IMR-90 (cell line): Measurements from ENCODE around the gene RSPH10B. TPM values are rescaled to one million over a fixed set of nuclear protein-coding genes. Genes with fewer than 3 reads are reported as not detected.
"Not testable (repeated sequence)": the region's sequence is repeated elsewhere in the genome, so short reads cannot be mapped to it uniquely, and the experiment has no call there.

Source experiments
- ATAC-seq: fragments of 200-7000 bp; cut with Tn5 transposase; 2 replicates; pipeline ENCODE4 v1.9.1; 2020; ENCODE audit warnings: low read depth, mild to moderate bottlenecking, moderate library complexity
- BruUV-seq: library from RNA; stranded (reverse); fragments of 400-500 nt; replicated peaks from 2 replicates; lab custom pipeline; 2021; lab: Mats Ljungman, UMichigan
- CTCF ChIA-PET: fragments of 300-600 bp; formaldehyde crosslinking; extraction: SDS; loops from one replicate; lab custom pipeline; 2021; ENCODE audit warnings: antibody characterized with exemption; lab: Yijun Ruan, JAX
- POLR2A ChIA-PET: fragments of 300-600 bp; sonication (Branson Sonifier 250); formaldehyde crosslinking; loops from one replicate; lab custom pipeline; 2022; ENCODE audit warnings: antibody characterized with exemption; ENCODE audit not compliant: unreplicated experiment; lab: Charles Lee
- DNase-seq: peaks from one replicate; pipeline ENCODE4 v3.0.0; 2013
- H2AFZ ChIP-seq: replicated peaks from 2 replicates; pipeline ENCODE3; 2013; ENCODE audit warnings: low read length, mild to moderate bottlenecking; ENCODE audit not compliant: poor library complexity
- H2AK5ac ChIP-seq: 2 replicates; pipeline ENCODE4 v1.6.1; 2013; ENCODE audit warnings: low read depth, low read length, inconsistent platforms
- H2AK9ac ChIP-seq: replicated peaks from 2 replicates; pipeline ENCODE3; 2013; ENCODE audit warnings: mild to moderate bottlenecking, low read depth, low read length, moderate library complexity; ENCODE audit not compliant: poor library complexity
- H2BK120ac ChIP-seq: 2 replicates; pipeline ENCODE4 v1.6.1; 2013; ENCODE audit warnings: low read depth, low read length, inconsistent platforms
- H2BK15ac ChIP-seq: 3 replicates; pipeline ENCODE4 v1.6.1; 2013; ENCODE audit warnings: low read depth, low read length, inconsistent platforms
- H2BK20ac ChIP-seq: 2 replicates; pipeline ENCODE4 v1.6.1; 2013; ENCODE audit warnings: low read depth, mild to moderate bottlenecking, inconsistent platforms, low read length, moderate library complexity
- H2BK5ac ChIP-seq: 2 replicates; pipeline ENCODE4 v1.6.1; 2013; ENCODE audit warnings: mild to moderate bottlenecking, low read depth, low read length, inconsistent platforms; ENCODE audit not compliant: poor library complexity, severe bottlenecking
- H3K14ac ChIP-seq: replicated peaks from 2 replicates; pipeline ENCODE4 v1.6.1; 2013; ENCODE audit warnings: low read depth, low read length, inconsistent platforms
- H3K18ac ChIP-seq: 2 replicates; pipeline ENCODE4 v1.6.1; 2013; ENCODE audit warnings: low read depth, low read length, control low read depth
- H3K23ac ChIP-seq: 2 replicates; pipeline ENCODE4 v1.6.1; 2013; ENCODE audit warnings: low read depth, low read length, inconsistent platforms
- H3K27ac ChIP-seq: 2 replicates; pipeline ENCODE4 v1.5.1; 2013; ENCODE audit warnings: mild to moderate bottlenecking, control low read depth, low read length; ENCODE audit not compliant: insufficient read depth
- H3K27me3 ChIP-seq: 2 replicates; pipeline ENCODE4 v1.6.1; 2013; ENCODE audit warnings: low read length; ENCODE audit not compliant: control insufficient read depth, insufficient read depth
- H3K36me3 ChIP-seq: 2 replicates; pipeline ENCODE4 v1.6.1; 2013; ENCODE audit warnings: low read length, mixed read lengths; ENCODE audit not compliant: control insufficient read depth, insufficient read depth
- H3K4ac ChIP-seq: 2 replicates; pipeline ENCODE4 v1.6.1; 2013; ENCODE audit warnings: low read depth, low read length, inconsistent platforms
- H3K4me1 ChIP-seq: 2 replicates; pipeline ENCODE4 v1.6.1; 2013; ENCODE audit warnings: low read length, mixed read lengths; ENCODE audit not compliant: control insufficient read depth, insufficient read depth
- H3K4me2 ChIP-seq: 2 replicates; pipeline ENCODE4 v1.6.1; 2013; ENCODE audit warnings: low read depth, mild to moderate bottlenecking, control low read depth, low read length, moderate library complexity
- H3K4me3 ChIP-seq: 2 replicates; pipeline ENCODE4 v1.5.1; 2013; ENCODE audit warnings: low read depth, mild to moderate bottlenecking, control low read depth, low read length, moderate library complexity; ENCODE audit not compliant: insufficient read depth
- H3K56ac ChIP-seq: 2 replicates; pipeline ENCODE4 v1.6.1; 2013; ENCODE audit warnings: low read length, inconsistent platforms; ENCODE audit not compliant: insufficient read depth; ENCODE audit errors: extremely low read depth
- H3K79me1 ChIP-seq, 2 experiments: 2 replicates each; pipeline ENCODE4 v1.6.1; 2013; ENCODE audit warnings: low read length in 2 of 2, inconsistent platforms in 1 of 2, low read depth in 1 of 2
- H3K9ac ChIP-seq: 2 replicates; pipeline ENCODE4 v1.6.1; 2013; ENCODE audit warnings: low read depth, low read length, control low read depth
- H3K9me1 ChIP-seq: 2 replicates; pipeline ENCODE4 v1.6.1; 2013; ENCODE audit warnings: low read length, inconsistent platforms; ENCODE audit not compliant: insufficient read depth
- H3K9me3 ChIP-seq: 2 replicates; pipeline ENCODE4 v1.6.1; 2013; ENCODE audit warnings: low read length; ENCODE audit not compliant: control insufficient read depth, insufficient read depth
- H4K20me1 ChIP-seq: 2 replicates; pipeline ENCODE4 v1.6.1; 2013; ENCODE audit warnings: low read length, inconsistent platforms; ENCODE audit not compliant: insufficient read depth
- H4K5ac ChIP-seq: 2 replicates; pipeline ENCODE4 v1.6.1; 2013; ENCODE audit warnings: mild to moderate bottlenecking, low read depth, low read length, control low read depth
- H4K8ac ChIP-seq, 2 experiments: 2 replicates each; pipeline ENCODE4 v1.6.1; 2013; ENCODE audit warnings: low read depth in 2 of 2, low read length in 2 of 2, control low read depth in 1 of 2, inconsistent platforms in 1 of 2
- H4K91ac ChIP-seq: 2 replicates; pipeline ENCODE4 v1.6.1; 2013; ENCODE audit warnings: low read depth, low read length, inconsistent platforms; ENCODE audit not compliant: insufficient read depth
- WGBS, 2 experiments: methylation state at CpG; one replicate each; pipeline versions ENCODE4 v1.1.5 to v1.1.7; 2013; ENCODE audit warnings: missing lambda C conversion rate in 2 of 2; ENCODE audit not compliant: insufficient read length in 1 of 2; ENCODE audit errors: extremely low coverage in 2 of 2; 5-methylcytosine and 5-hydroxymethylcytosine counted together
- dilution Hi-C: fragments of 300-500 bp; cut with HindIII; formaldehyde crosslinking; loops from one replicate; pipeline ENCODE4 v1.14.3; 2018; ENCODE audit warnings: low sequenced_read_pairs; ENCODE audit not compliant: unreplicated experiment
- in situ Hi-C: fragments of 300-500 bp; cut with MboI; formaldehyde crosslinking; loops from 3 replicates; pipeline ENCODE4 v1.14.3; 2019; ENCODE audit warnings: low sequenced_read_pairs, inconsistent platforms, mixed read lengths
- intact Hi-C: fragments of 100-400 bp; cut with micrococcal nuclease; formaldehyde crosslinking; loops from 2 replicates; pipeline ENCODE4 v1.10.0; 2022
- polyA plus RNA-seq, 3 experiments: library from polyadenylated mRNA; depleted of rRNA; stranded (reverse); fragments of >200 nt; gene quantifications; 2 replicates each; pipeline ENCODE4 v1.2.3, GENCODE V29; 2012; ENCODE audit warnings: low replicate concordance in 1 of 3
- total RNA-seq: library from RNA; depleted of rRNA; stranded (reverse); fragments of >200 nt; gene quantifications from 2 replicates; pipeline ENCODE4 v1.2.3, GENCODE V29; 2012

RSPH10B gene
- total and polyA plus RNA-seq, 2 of the 4 experiments (the other 2 are of a cell fraction): under 0.01 TPM; not detected in 1

DNA sequence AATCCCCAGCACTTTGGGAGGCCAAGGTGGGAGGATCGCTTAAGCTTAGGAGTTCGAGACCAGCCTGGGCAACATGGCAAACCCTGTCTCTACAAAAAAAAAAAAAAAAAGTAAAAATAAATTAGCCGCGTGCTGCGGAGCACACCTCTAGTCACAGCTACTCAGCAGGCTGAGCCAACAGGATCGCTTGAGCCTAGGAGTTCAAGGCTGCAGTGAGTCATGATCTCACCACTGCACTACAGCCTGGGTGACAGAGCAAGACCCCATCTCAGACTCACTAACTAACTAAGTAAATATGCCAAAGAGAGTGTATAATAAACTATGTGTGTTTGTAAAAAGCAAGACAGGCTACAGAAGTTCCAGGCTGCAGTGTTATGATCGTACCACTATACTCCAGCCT is 6.7 kb downstream of the RSPH10B start:
- ATAC-seq, H3K23ac ChIP-seq, H2BK15ac ChIP-seq, H4K20me1 ChIP-seq, H3K4me2 ChIP-seq, H3K56ac ChIP-seq, H3K4ac ChIP-seq, in situ Hi-C loops, H3K27me3 ChIP-seq, POLR2A ChIA-PET, H3K18ac ChIP-seq, CTCF ChIA-PET, H3K9me3 ChIP-seq, H3K9ac ChIP-seq, H4K91ac ChIP-seq, H3K4me1 ChIP-seq, H3K27ac ChIP-seq, H3K36me3 ChIP-seq, H2AK9ac ChIP-seq, H4K8ac ChIP-seq, H3K4me3 ChIP-seq, H2BK5ac ChIP-seq, H2AFZ ChIP-seq, H2AK5ac ChIP-seq, H4K5ac ChIP-seq, H3K9me1 ChIP-seq, H2BK20ac ChIP-seq, dilution Hi-C loops, intact Hi-C loops, DNase-seq, BruUV-seq, H3K79me1 ChIP-seq, H2BK120ac ChIP-seq, H3K14ac ChIP-seq: not testable (repeated sequence)
- no CpG with 5 or more reads among the region's 7 CpGs for WGBS, 2 experiments

DNA sequence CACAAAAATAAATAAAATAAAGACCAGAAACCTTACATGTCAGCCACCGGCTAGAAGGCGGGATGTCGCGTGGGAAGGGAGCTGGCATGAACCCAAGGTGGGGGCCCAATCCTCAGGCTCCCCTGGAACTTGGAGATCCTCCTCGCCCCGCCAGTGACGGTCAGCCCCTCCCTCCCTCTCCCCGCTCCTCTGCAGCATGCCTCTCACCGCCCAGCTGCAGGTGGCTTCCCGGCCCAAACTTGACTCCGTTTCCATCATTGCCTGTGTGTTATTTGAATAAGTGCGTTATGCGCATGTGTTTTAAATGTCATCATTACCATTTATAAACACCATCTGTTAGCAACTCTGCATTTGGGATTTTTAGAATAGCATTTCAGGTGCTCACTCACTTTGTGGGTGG is 7.3 kb downstream of the RSPH10B start:
- intact Hi-C loops: not testable (repeated sequence)

More for the DNA sequence above, 7.3 kb downstream of the RSPH10B start:
- H3K14ac ChIP-seq, H4K8ac ChIP-seq, H3K27ac ChIP-seq, DNase-seq, H4K5ac ChIP-seq, H2AFZ ChIP-seq, BruUV-seq, H3K27me3 ChIP-seq, H3K9ac ChIP-seq, H2BK5ac ChIP-seq, H4K91ac ChIP-seq, H3K4me3 ChIP-seq, H4K20me1 ChIP-seq, H3K9me3 ChIP-seq, in situ Hi-C loops, H3K4me1 ChIP-seq, H2BK15ac ChIP-seq, dilution Hi-C loops, ATAC-seq, H2AK9ac ChIP-seq, H3K23ac ChIP-seq, H3K79me1 ChIP-seq, H3K4me2 ChIP-seq, H3K18ac ChIP-seq, H3K9me1 ChIP-seq, H2AK5ac ChIP-seq, CTCF ChIA-PET, POLR2A ChIA-PET, H2BK20ac ChIP-seq, H3K4ac ChIP-seq, H3K36me3 ChIP-seq, H2BK120ac ChIP-seq, H3K56ac ChIP-seq: not testable (repeated sequence)
- WGBS, 2 experiments: no CpG with 5 or more reads among the region's 13 CpGs
